OCI-LY1 (cell line): ENCODE measurements around the gene SLC9A7.

Experiments used
- CTCF ChIP-seq: fragments of 200-600 bp; sonication (generic), shearing (Covaris generic); IDR thresholded peaks from 2 replicates; pipeline ENCODE4 v1.5.1; 2017; ENCODE audit warnings: mild to moderate bottlenecking, antibody characterized with exemption, low read length, moderate library complexity, mixed read lengths
- EZH2 ChIP-seq: fragments of 200-600 bp; sonication (generic), shearing (Covaris generic); IDR thresholded peaks from 2 replicates; pipeline ENCODE4 v1.8.0; 2017; ENCODE audit warnings: borderline replicate concordance, mixed run types, mild to moderate bottlenecking, antibody characterized with exemption, low read length, moderate library complexity, mixed read lengths

- TF ChIP-seq CTCF (no peak), EZH2 (no peak)
Observed at GRCh38 chrX:46549914-46550313, 209.0 kb downstream of the SLC9A7 start.
